HL-60 (cell line): ENCODE measurements around the gene NEUROD1.

Experiments used
- DNase-seq, 2 experiments: peaks; one replicate each; pipeline ENCODE4 v3.0.0-alpha.2; 2010 to 2020; ENCODE audit warnings: low read depth in 1 of 2, low spot score in 1 of 2
- H3K27ac ChIP-seq: fragments of 250-450 bp; sonication (Bioruptor Pico); replicated peaks from 2 replicates; pipeline ENCODE4 v1.5.1; 2020; ENCODE audit warnings: mild to moderate bottlenecking, moderate library complexity
- H3K27me3 ChIP-seq: fragments of 250-450 bp; sonication (Bioruptor Pico); 2 replicates; pipeline ENCODE4 v1.5.1; 2021; ENCODE audit warnings: mild to moderate bottlenecking, moderate library complexity; ENCODE audit not compliant: insufficient read depth, poor library complexity, severe bottlenecking
- H3K4me3 ChIP-seq: replicated peaks from 2 replicates; pipeline ENCODE4 v1.5.1; 2011; ENCODE audit warnings: mild to moderate bottlenecking, control low read depth, low read length; ENCODE audit not compliant: insufficient read depth
- GABPA ChIP-seq: IDR thresholded peaks from 2 replicates; pipeline ENCODE4 v1.6.1; 2012; ENCODE audit warnings: low read depth
- POLR2AphosphoS5 ChIP-seq: IDR thresholded peaks from 2 replicates; pipeline ENCODE4 v1.6.1; 2012; ENCODE audit warnings: low read depth
- SPI1 ChIP-seq: IDR thresholded peaks from 2 replicates; pipeline ENCODE4 v1.6.1; 2012; ENCODE audit warnings: low read depth, mild to moderate bottlenecking, borderline replicate concordance
- TF ChIP-seq, protein P1 (sequence below): IDR thresholded peaks from 2 replicates; pipeline ENCODE4 v1.6.1; 2012; ENCODE audit warnings: low read depth; ENCODE audit not compliant: insufficient replicate concordance
- TF ChIP-seq, protein P2 (sequence below): IDR thresholded peaks from one replicate; pipeline ENCODE4 v1.5.1; 2011; ENCODE audit warnings: low read length, control low read depth, inconsistent platforms; ENCODE audit not compliant: insufficient read depth

The NEUROD1 gene

GRCh38 chr2:181690860-181691259 lies 10.5 kb upstream of the NEUROD1 start:
- H3K4me3 ChIP-seq, result no peak overlapping the region
- H3K27me3 ChIP-seq, result peaks cover 2% of the 10 kb centered on the region
- no peak for TF ChIP-seq GABPA
- TF ChIP-seq, protein P1, sequence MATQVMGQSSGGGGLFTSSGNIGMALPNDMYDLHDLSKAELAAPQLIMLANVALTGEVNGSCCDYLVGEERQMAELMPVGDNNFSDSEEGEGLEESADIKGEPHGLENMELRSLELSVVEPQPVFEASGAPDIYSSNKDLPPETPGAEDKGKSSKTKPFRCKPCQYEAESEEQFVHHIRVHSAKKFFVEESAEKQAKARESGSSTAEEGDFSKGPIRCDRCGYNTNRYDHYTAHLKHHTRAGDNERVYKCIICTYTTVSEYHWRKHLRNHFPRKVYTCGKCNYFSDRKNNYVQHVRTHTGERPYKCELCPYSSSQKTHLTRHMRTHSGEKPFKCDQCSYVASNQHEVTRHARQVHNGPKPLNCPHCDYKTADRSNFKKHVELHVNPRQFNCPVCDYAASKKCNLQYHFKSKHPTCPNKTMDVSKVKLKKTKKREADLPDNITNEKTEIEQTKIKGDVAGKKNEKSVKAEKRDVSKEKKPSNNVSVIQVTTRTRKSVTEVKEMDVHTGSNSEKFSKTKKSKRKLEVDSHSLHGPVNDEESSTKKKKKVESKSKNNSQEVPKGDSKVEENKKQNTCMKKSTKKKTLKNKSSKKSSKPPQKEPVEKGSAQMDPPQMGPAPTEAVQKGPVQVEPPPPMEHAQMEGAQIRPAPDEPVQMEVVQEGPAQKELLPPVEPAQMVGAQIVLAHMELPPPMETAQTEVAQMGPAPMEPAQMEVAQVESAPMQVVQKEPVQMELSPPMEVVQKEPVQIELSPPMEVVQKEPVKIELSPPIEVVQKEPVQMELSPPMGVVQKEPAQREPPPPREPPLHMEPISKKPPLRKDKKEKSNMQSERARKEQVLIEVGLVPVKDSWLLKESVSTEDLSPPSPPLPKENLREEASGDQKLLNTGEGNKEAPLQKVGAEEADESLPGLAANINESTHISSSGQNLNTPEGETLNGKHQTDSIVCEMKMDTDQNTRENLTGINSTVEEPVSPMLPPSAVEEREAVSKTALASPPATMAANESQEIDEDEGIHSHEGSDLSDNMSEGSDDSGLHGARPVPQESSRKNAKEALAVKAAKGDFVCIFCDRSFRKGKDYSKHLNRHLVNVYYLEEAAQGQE, result no peak
- TF ChIP-seq POLR2AphosphoS5, result no peak
- TF ChIP-seq, protein P2, sequence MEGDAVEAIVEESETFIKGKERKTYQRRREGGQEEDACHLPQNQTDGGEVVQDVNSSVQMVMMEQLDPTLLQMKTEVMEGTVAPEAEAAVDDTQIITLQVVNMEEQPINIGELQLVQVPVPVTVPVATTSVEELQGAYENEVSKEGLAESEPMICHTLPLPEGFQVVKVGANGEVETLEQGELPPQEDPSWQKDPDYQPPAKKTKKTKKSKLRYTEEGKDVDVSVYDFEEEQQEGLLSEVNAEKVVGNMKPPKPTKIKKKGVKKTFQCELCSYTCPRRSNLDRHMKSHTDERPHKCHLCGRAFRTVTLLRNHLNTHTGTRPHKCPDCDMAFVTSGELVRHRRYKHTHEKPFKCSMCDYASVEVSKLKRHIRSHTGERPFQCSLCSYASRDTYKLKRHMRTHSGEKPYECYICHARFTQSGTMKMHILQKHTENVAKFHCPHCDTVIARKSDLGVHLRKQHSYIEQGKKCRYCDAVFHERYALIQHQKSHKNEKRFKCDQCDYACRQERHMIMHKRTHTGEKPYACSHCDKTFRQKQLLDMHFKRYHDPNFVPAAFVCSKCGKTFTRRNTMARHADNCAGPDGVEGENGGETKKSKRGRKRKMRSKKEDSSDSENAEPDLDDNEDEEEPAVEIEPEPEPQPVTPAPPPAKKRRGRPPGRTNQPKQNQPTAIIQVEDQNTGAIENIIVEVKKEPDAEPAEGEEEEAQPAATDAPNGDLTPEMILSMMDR, result no peak
- no peak for TF ChIP-seq SPI1
- DNase-seq, result no peak
- H3K27ac ChIP-seq, result no peak overlapping the region

GRCh38 chr2:181686576-181687185 lies 6.4 kb upstream of the NEUROD1 start:
- TF ChIP-seq, protein P1, result no peak
- no peak for TF ChIP-seq GABPA
- TF ChIP-seq, protein P2, result no peak
- no peak for TF ChIP-seq POLR2AphosphoS5
- no peak for TF ChIP-seq SPI1
- no peak for DNase-seq
- Histone ChIP-seq H3K27ac (no peak overlapping the region), H3K4me3 (no peak overlapping the region), H3K27me3 (peaks cover 41% of the 10 kb centered on the region)

DNA sequence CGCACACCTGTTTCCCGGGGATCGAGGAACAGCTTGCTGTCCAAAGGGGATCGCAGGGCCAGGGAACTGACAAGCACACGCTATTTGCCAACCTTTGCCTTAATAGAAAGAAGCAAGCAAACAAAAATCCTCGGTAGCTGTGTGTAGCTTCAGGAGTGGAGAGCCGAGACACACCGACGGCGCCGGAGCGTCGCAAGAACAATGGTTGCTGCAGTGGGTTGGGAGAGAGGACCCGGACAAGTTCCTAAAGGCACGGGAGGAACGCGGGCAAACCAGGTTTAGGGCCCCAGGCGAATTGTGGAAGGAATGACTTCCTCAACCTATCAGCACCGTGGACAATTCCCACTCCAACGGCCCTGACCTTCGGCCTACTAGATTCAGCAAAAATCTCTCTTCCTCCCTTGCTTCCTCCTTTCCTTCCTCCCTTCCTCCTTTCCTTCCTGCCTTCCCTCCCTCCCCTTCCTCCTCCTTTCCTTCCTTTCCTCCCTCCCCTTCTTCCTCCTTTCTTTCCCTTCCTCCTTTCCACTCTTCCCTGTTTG lies 4.9 kb upstream of the NEUROD1 start:
- Histone ChIP-seq H3K4me3 (no peak overlapping the region), H3K27ac (no peak overlapping the region), H3K27me3 (peaks cover 54% of the 10 kb centered on the region)
- DNase-seq, result no peak
- TF ChIP-seq, protein P1, result peak; percentile 91
- TF ChIP-seq GABPA, result no peak
